Adipocyte (in vitro differentiated cells): ENCODE results near the gene DLD.
"Not testable (repeated sequence)": the region's sequence is repeated elsewhere in the genome, so short reads cannot be mapped to it uniquely, and the experiment has no call there.

Source experiments
- DNase-seq: peaks from one replicate; pipeline ENCODE4 v3.0.0-alpha.2; 2015; ENCODE audit warnings: low read depth
- H3K27me3 ChIP-seq: replicated peaks from 2 replicates; pipeline ENCODE4 v1.7.0; 2013; ENCODE audit warnings: mild to moderate bottlenecking, low read length, moderate library complexity; ENCODE audit not compliant: control insufficient read depth, insufficient read depth
- H3K36me3 ChIP-seq: 2 replicates; pipeline ENCODE4 v1.7.0; 2013; ENCODE audit warnings: low read length, mild to moderate bottlenecking, moderate library complexity; ENCODE audit not compliant: control insufficient read depth, insufficient read depth, severe bottlenecking
- H3K4me1 ChIP-seq: 2 replicates; pipeline ENCODE4 v1.7.0; 2013; ENCODE audit warnings: mild to moderate bottlenecking, low read length, moderate library complexity; ENCODE audit not compliant: control insufficient read depth, insufficient read depth
- H3K4me3 ChIP-seq: 2 replicates; pipeline ENCODE4 v1.7.0; 2013; ENCODE audit warnings: mild to moderate bottlenecking, low read length, moderate library complexity
- H3K9ac ChIP-seq: 2 replicates; pipeline ENCODE4 v1.7.0; 2013; ENCODE audit warnings: mild to moderate bottlenecking, low read length, moderate library complexity
- H3K9me3 ChIP-seq: 2 replicates; pipeline ENCODE4 v1.7.0; 2013; ENCODE audit warnings: mild to moderate bottlenecking, low read length, moderate library complexity; ENCODE audit not compliant: control insufficient read depth

Gene DLD

GRCh38 chr7:107920048-107920772 lies 29.2 kb downstream of the DLD start:
- peak; percentile 30 for DNase-seq
- Histone ChIP-seq H3K4me3 (no peak overlapping the region), H3K9ac (peak overlapping the region; percentile 7), H3K4me1 (peaks cover 69% of the 10 kb centered on the region), H3K9me3 (no peaks in the 10 kb centered on the region), H3K27me3 (no peaks in the 10 kb centered on the region), H3K36me3 (peaks cover 79% of the 10 kb centered on the region)

- not testable (repeated sequence) for H3K9ac ChIP-seq, H3K4me3 ChIP-seq, DNase-seq, H3K27me3 ChIP-seq, H3K9me3 ChIP-seq
- H3K4me1 ChIP-seq, result peaks cover 75% of the 10 kb centered on the region
- H3K36me3 ChIP-seq, result peaks cover 86% of the 10 kb centered on the region
These were observed 30.8 kb downstream of the DLD start for GRCh38 chr7:107921826-107922225.

- peaks cover 86% of the 10 kb centered on the region for H3K36me3 ChIP-seq
- no peaks in the 10 kb centered on the region for H3K9me3 ChIP-seq
- no peak for DNase-seq
- H3K27me3 ChIP-seq, result no peaks in the 10 kb centered on the region
- H3K9ac ChIP-seq, result no peak overlapping the region
- no peak overlapping the region for H3K4me3 ChIP-seq
- H3K4me1 ChIP-seq, result peaks cover 66% of the 10 kb centered on the region
These were observed 31.9 kb downstream of the DLD start for GRCh38 chr7:107922886-107923285.

GRCh38 chr7:107924841-107925504 lies 34.0 kb downstream of the DLD start:
- H3K9ac ChIP-seq, result peak overlapping the region; percentile 58
- H3K9me3 ChIP-seq, result no peaks in the 10 kb centered on the region
- H3K4me3 ChIP-seq, result no peak overlapping the region
- H3K36me3 ChIP-seq, result peaks cover 86% of the 10 kb centered on the region
- H3K27me3 ChIP-seq, result no peaks in the 10 kb centered on the region
- DNase-seq, result peak; percentile 63
- peaks cover 54% of the 10 kb centered on the region for H3K4me1 ChIP-seq

- peaks cover 93% of the 10 kb centered on the region for H3K36me3 ChIP-seq
- no peaks in the 10 kb centered on the region for H3K9me3 ChIP-seq
- DNase-seq, result no peak
- H3K9ac ChIP-seq, result no peak overlapping the region
- H3K4me3 ChIP-seq, result no peak overlapping the region
- H3K4me1 ChIP-seq, result peaks cover 46% of the 10 kb centered on the region
- H3K27me3 ChIP-seq, result no peaks in the 10 kb centered on the region
These were observed 35.5 kb downstream of the DLD start for GRCh38 chr7:107926481-107926880.

GRCh38 chr7:107931740-107932515 lies 40.9 kb downstream of the DLD start:
- no peak for DNase-seq
- no peaks in the 10 kb centered on the region for H3K9me3 ChIP-seq
- H3K4me1 ChIP-seq, result peaks cover 26% of the 10 kb centered on the region
- H3K36me3 ChIP-seq, result peaks cover 100% of the 10 kb centered on the region
- no peak overlapping the region for H3K9ac ChIP-seq
- H3K4me3 ChIP-seq, result no peak overlapping the region
- no peaks in the 10 kb centered on the region for H3K27me3 ChIP-seq

- Histone ChIP-seq H3K4me1 (peaks cover 35% of the 10 kb centered on the region), H3K27me3 (no peaks in the 10 kb centered on the region), H3K36me3 (peaks cover 96% of the 10 kb centered on the region), H3K4me3 (no peak overlapping the region), H3K9me3 (no peaks in the 10 kb centered on the region), H3K9ac (no peak overlapping the region)
- no peak for DNase-seq
These were observed 41.8 kb downstream of the DLD start for GRCh38 chr7:107932805-107933204.

GRCh38 chr7:107933386-107934013 lies 42.5 kb downstream of the DLD start:
- Histone ChIP-seq H3K4me1 (peaks cover 42% of the 10 kb centered on the region), H3K9ac (no peak overlapping the region), H3K27me3 (no peaks in the 10 kb centered on the region), H3K4me3 (no peak overlapping the region), H3K9me3 (no peaks in the 10 kb centered on the region), H3K36me3 (peaks cover 93% of the 10 kb centered on the region)
- DNase-seq, result no peak

- H3K4me3 ChIP-seq, result no peak overlapping the region
- peak overlapping the region; percentile 7 for H3K9ac ChIP-seq
- peaks cover 58% of the 10 kb centered on the region for H3K4me1 ChIP-seq
- peaks cover 82% of the 10 kb centered on the region for H3K36me3 ChIP-seq
- no peaks in the 10 kb centered on the region for H3K27me3 ChIP-seq
- no peaks in the 10 kb centered on the region for H3K9me3 ChIP-seq
- peak; percentile 67 for DNase-seq
These were observed 44.2 kb downstream of the DLD start for GRCh38 chr7:107934991-107935770.

GRCh38 chr7:107936312-107936711 lies 45.3 kb downstream of the DLD start:
- H3K27me3 ChIP-seq, result no peaks in the 10 kb centered on the region
- peaks cover 65% of the 10 kb centered on the region for H3K4me1 ChIP-seq

More at GRCh38 chr7:107936312-107936711, 45.3 kb downstream of the DLD start:
- Histone ChIP-seq H3K9ac (no peak overlapping the region), H3K9me3 (no peaks in the 10 kb centered on the region), H3K36me3 (peaks cover 82% of the 10 kb centered on the region), H3K4me3 (no peak overlapping the region)
- no peak for DNase-seq
